Upper lobe of left lung (tissue), 6 donors: Measurements from ENCODE around the gene MTTP. TPM values are rescaled to one million over a fixed set of nuclear protein-coding genes. Genes with fewer than 3 reads are reported as not detected.

Experiments used
- ATAC-seq, 2 donors: fragments of 200-7000 bp; cut with Tn5 transposase; one replicate each; pipeline ENCODE4 v1.9.1; 2022; ENCODE audit warnings: mild to moderate bottlenecking in 2 of 2, moderate library complexity in 2 of 2; ENCODE audit not compliant: low FRiP score in 2 of 2
- DNase-seq, 2 donors: peaks; one replicate each; pipeline ENCODE4 v3.0.0-alpha.2; 2019 to 2020
- H3K27ac ChIP-seq, 4 donors: fragments of 200-600 bp; sonication (generic); one replicate each; pipeline ENCODE4 v1.5.1; 2016 to 2019
- H3K27me3 ChIP-seq, 4 donors: fragments of 200-600 bp; sonication (generic); one replicate each; pipeline ENCODE4 v1.5.1; 2017 to 2019
- H3K36me3 ChIP-seq, 4 donors: fragments of 200-600 bp; sonication (generic); one replicate each; pipeline ENCODE4 v1.5.1; 2016 to 2019
- H3K4me1 ChIP-seq, 4 donors: fragments of 200-600 bp; sonication (generic); one replicate each; pipeline ENCODE4 v1.5.1; 2018 to 2019
- H3K4me3 ChIP-seq, 4 donors: fragments of 200-600 bp; sonication (generic); one replicate each; pipeline ENCODE4 v1.5.1; 2017 to 2019; ENCODE audit warnings: mild to moderate bottlenecking in 2 of 4, moderate library complexity in 1 of 4
- H3K9me3 ChIP-seq, 4 donors: fragments of 200-600 bp; sonication (generic); one replicate each; pipeline ENCODE4 v1.5.1; 2018 to 2019
- EP300 ChIP-seq, 4 donors: sonication (generic); formaldehyde crosslinking; IDR thresholded peaks; one replicate each; pipeline ENCODE4 v1.5.1; 2017; ENCODE audit warnings: antibody characterized with exemption in 4 of 4, control low read depth in 2 of 4
- POLR2A ChIP-seq, 4 donors: fragments of 450-650 bp; IDR thresholded peaks; one replicate each; pipeline ENCODE4 v1.5.1; 2016 to 2017; ENCODE audit warnings: antibody characterized with exemption in 4 of 4, mild to moderate bottlenecking in 2 of 4
- POLR2AphosphoS5 ChIP-seq, 2 donors: sonication (generic); formaldehyde crosslinking; IDR thresholded peaks; one replicate each; pipeline ENCODE4 v1.5.1; 2017; ENCODE audit warnings: antibody characterized with exemption in 2 of 2
- WGBS, 2 donors: methylation state at CpG; one replicate each; pipeline ENCODE4 v1.1.5; 2017 to 2018; 5-methylcytosine and 5-hydroxymethylcytosine counted together
- total RNA-seq, 6 donors: library from RNA; depleted of rRNA in 4 of 6; stranded (reverse); fragments of >200 nt in 4 of 6; gene quantifications; one replicate each; pipeline versions ENCODE4 v1.1.0 to v1.2.1, GENCODE V29; 2016 to 2021
- TF ChIP-seq, protein P1 (sequence below), 6 experiments: fragments of 450-650 bp in 4 of 6; fragments of 200-600 bp in 2 of 6; sonication (generic) in 2 of 6; IDR thresholded peaks; one replicate each; pipeline ENCODE4 v1.5.1; 2016 to 2019; ENCODE audit warnings: antibody characterized with exemption in 6 of 6
- donor health status: DM: no; HTN: no; CAD: no; lungs with moderate emphysema.
- donor health status: DM: no; HTN: yes; CAD: no; lungs with severe emphysema.

Gene MTTP
- total RNA-seq, 6 donors from 2014 or later: 0.22 to 0.79 (median 0.47) TPM; not detected in 1

DNA sequence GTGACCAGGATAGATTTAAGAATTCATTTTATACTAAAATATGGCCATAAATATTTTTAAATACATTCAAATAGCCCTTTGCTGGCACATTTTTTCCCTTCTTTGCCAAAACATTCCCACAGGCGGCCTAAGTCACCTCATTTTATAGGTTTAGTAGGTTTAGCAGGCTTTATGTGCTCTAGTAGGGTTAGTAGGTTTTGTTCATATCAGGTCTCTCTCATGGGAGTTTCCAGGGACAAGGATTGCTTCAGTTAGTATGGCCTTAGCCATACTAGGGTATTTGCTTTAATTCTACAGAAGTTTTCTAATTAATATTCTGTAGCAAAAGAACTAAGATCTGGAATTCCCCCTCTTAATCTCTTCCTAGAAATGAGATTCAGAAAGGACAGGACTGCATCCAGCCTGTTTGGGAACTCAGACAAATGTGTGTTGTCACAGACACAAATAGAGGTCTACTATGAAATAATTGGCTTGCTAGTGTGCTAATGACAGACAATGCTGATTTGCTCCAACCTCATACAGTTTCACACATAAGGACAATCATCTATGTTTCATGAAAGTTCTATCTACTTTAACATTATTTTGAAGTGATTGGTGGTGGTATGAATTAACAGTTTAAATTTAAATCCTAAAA lies 772 bp upstream of the MTTP start:
- ATAC-seq (no peak), DNase-seq (no peak)
- peaks cover 0 to 5% (median 0%) of the 10 kb centered on the region in 4 donors for H3K4me1 ChIP-seq
- H3K27me3 ChIP-seq: no peaks in the 10 kb centered on the region
- no peak overlapping the region for H3K4me3 ChIP-seq
- no peaks in the 10 kb centered on the region for H3K36me3 ChIP-seq
- no peak overlapping the region for H3K27ac ChIP-seq
- H3K9me3 ChIP-seq: no peaks in the 10 kb centered on the region
- TF ChIP-seq, protein P1, sequence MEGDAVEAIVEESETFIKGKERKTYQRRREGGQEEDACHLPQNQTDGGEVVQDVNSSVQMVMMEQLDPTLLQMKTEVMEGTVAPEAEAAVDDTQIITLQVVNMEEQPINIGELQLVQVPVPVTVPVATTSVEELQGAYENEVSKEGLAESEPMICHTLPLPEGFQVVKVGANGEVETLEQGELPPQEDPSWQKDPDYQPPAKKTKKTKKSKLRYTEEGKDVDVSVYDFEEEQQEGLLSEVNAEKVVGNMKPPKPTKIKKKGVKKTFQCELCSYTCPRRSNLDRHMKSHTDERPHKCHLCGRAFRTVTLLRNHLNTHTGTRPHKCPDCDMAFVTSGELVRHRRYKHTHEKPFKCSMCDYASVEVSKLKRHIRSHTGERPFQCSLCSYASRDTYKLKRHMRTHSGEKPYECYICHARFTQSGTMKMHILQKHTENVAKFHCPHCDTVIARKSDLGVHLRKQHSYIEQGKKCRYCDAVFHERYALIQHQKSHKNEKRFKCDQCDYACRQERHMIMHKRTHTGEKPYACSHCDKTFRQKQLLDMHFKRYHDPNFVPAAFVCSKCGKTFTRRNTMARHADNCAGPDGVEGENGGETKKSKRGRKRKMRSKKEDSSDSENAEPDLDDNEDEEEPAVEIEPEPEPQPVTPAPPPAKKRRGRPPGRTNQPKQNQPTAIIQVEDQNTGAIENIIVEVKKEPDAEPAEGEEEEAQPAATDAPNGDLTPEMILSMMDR (IDR thresholded peaks at IDR 0.05): no peak
- no peak for TF ChIP-seq POLR2A (IDR thresholded peaks at IDR 0.05)
- TF ChIP-seq EP300 (IDR thresholded peaks at IDR 0.05): no peak
- no peak for TF ChIP-seq POLR2AphosphoS5 (IDR thresholded peaks at IDR 0.05)
- WGBS, 2 donors: 86 to 88% methylated on average over 1 of the region's 1 CpG

DNA sequence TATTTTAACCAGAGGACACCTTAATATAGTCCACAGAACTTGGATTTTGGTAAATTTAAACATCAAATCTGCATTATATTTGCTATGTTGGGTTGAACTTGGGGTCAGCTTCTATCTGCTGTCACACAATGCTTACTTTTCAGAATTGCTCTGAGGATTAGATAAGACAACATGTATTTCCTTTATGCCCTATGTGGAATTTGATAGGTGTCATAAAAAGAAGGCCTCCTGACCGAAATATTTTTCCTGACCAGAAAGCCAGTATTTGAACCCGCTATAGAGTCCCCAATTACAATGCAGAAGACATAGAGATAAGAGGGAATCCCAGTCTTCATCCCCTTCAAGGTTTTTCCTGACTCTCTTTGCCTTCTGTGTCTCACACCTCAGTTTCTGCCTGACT lies 4.1 kb downstream of the MTTP start:
- Histone ChIP-seq H3K4me1 (no peaks in the 10 kb centered on the region), H3K27me3 (no peaks in the 10 kb centered on the region), H3K9me3 (no peaks in the 10 kb centered on the region), H3K36me3 (no peaks in the 10 kb centered on the region), H3K4me3 (no peak overlapping the region), H3K27ac (no peak overlapping the region)
- TF ChIP-seq POLR2A (IDR thresholded peaks at IDR 0.05): no peak
- TF ChIP-seq, protein P1 (IDR thresholded peaks at IDR 0.05): no peak
- no peak for TF ChIP-seq POLR2AphosphoS5 (IDR thresholded peaks at IDR 0.05)
- TF ChIP-seq EP300 (IDR thresholded peaks at IDR 0.05): no peak
- WGBS, 2 donors: 82 to 90% methylated on average over 2 of the region's 2 CpGs
- ATAC-seq (no peak), DNase-seq (no peak)

DNA sequence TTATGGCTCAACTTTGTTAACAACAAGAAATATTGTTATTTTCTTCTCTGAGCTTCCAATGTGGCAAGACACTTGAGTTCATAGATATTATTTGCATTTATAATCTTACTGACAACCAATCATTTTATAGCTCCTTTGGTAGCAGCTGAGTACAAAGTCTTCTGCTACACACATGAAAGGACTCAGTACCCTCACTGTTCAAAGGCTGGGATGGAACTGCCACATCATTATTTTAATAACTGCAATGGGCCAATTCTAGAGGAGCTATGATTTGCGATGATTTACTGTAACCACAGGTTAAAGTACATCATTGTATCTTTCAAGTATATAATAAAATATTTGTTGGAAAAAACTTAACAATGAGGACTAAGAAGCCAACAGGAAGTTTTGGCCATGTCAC lies 10.9 kb downstream of the MTTP start:
- WGBS, 2 donors: 91 to 100% methylated on average over 1 of the region's 1 CpG
- Histone ChIP-seq H3K4me1 (no peaks in the 10 kb centered on the region), H3K27me3 (no peaks in the 10 kb centered on the region), H3K27ac (no peak overlapping the region), H3K4me3 (no peak overlapping the region), H3K9me3 (no peaks in the 10 kb centered on the region), H3K36me3 (no peaks in the 10 kb centered on the region)
- no peak for DNase-seq
- no peak for ATAC-seq
- TF ChIP-seq EP300 (IDR thresholded peaks at IDR 0.05): no peak
- no peak for TF ChIP-seq POLR2A (IDR thresholded peaks at IDR 0.05)

DNA sequence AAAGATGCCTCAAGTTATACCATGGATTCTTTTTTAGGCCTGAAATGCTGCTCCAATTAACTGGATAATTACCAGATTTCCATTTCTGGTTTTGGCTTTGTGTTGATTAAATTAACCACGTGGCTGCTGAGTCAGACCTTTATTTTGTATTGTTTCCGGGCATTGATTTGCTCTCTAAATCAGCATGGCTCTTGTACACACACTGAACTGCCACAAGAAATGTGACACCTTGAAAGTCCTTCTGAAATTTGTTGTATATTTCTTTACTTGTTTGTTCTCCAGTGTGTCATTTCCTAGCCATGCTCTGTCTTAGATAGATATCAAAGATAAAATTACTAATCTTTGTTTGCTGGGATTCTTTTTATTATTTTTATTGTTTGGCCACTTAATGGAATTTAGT lies 11.7 kb downstream of the MTTP start:
- H3K36me3 ChIP-seq: no peaks in the 10 kb centered on the region
- no peaks in the 10 kb centered on the region for H3K4me1 ChIP-seq
- WGBS, 2 donors: 34 to 47% methylated on average over 2 of the region's 2 CpGs
- H3K4me3 ChIP-seq: no peak overlapping the region
- DNase-seq: no peak
- no peak for ATAC-seq
- H3K27ac ChIP-seq: no peak overlapping the region
- no peaks in the 10 kb centered on the region for H3K27me3 ChIP-seq
- no peaks in the 10 kb centered on the region for H3K9me3 ChIP-seq
- TF ChIP-seq POLR2AphosphoS5 (IDR thresholded peaks at IDR 0.05) (no peak), POLR2A (IDR thresholded peaks at IDR 0.05) (no peak), EP300 (IDR thresholded peaks at IDR 0.05) (no peak)
- TF ChIP-seq, protein P1 (IDR thresholded peaks at IDR 0.05): no peak

DNA sequence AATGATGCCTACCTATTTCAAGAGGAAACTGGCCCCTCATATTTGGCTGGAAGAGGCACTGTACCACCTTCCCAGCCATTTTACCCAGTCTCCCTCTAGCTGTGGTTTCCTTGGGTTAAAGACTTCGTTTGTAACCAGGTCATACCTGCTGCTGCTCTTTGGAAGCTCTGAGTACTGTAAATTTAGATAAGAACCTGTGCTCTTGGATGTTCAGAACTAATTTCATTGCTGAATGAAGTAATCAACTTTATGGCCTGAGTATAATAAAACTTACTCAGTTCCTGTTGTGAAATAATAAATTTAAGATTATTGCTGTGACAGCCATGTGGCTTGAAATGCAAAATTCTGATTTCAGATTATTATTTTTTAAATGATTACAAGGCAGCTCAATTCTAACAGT lies 12.2 kb downstream of the MTTP start:
- ATAC-seq: no peak
- 35 to 54% methylated on average over 1 of the region's 1 CpG for WGBS, 2 donors
- H3K4me3 ChIP-seq: no peak overlapping the region
- no peak overlapping the region for H3K27ac ChIP-seq
- DNase-seq: no peak
- H3K9me3 ChIP-seq: no peaks in the 10 kb centered on the region
- no peaks in the 10 kb centered on the region for H3K36me3 ChIP-seq
- no peak for TF ChIP-seq POLR2A (IDR thresholded peaks at IDR 0.05)
- H3K27me3 ChIP-seq: no peaks in the 10 kb centered on the region
- no peaks in the 10 kb centered on the region for H3K4me1 ChIP-seq

DNA sequence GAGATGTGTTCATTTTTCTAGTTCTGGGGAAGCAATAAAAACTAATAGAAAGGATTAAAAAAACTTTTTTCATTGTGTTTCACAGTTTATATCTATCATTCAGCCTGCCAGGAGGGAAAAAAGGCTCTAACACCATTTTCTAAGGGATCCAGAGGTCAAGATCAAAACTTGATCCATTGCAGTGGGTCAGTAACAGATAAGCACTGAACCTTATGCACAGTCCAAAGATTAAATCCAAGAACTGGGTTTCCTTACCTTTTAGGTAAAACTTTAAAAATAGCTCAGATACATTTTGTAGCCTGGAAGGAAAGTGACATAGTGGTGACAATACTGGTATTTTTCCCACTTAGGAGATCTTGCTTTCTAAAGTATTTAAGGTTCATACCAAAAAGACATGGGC lies 12.7 kb downstream of the MTTP start:
- Histone ChIP-seq H3K27me3 (no peaks in the 10 kb centered on the region), H3K36me3 (no peaks in the 10 kb centered on the region), H3K4me1 (no peaks in the 10 kb centered on the region), H3K9me3 (no peaks in the 10 kb centered on the region), H3K27ac (no peak overlapping the region), H3K4me3 (no peak overlapping the region)
- DNase-seq: no peak
- ATAC-seq: no peak
- TF ChIP-seq EP300 (IDR thresholded peaks at IDR 0.05): no peak
- no peak for TF ChIP-seq POLR2AphosphoS5 (IDR thresholded peaks at IDR 0.05)
- TF ChIP-seq, protein P1 (IDR thresholded peaks at IDR 0.05): no peak
- TF ChIP-seq POLR2A (IDR thresholded peaks at IDR 0.05): no peak
